HepG2 (cell line): ENCODE data around the gene ICAM3. TPM values are rescaled to one million over a fixed set of nuclear protein-coding genes. Genes with fewer than 3 reads are reported as not detected.

Source experiments
- AKAP8 ChIP-seq: sonication (generic); formaldehyde crosslinking; IDR thresholded peaks from 2 replicates; pipeline ENCODE4 v1.5.1; 2020; ENCODE audit warnings: mild to moderate bottlenecking, missing genetic modification reagents
- FOSL2 ChIP-seq: sonication (generic); formaldehyde crosslinking; IDR thresholded peaks from 2 replicates; pipeline ENCODE4 v1.4.0; 2020; ENCODE audit warnings: missing genetic modification reagents
- POLR2G ChIP-seq: fragments of 200-400 bp; formaldehyde crosslinking; IDR thresholded peaks from 2 replicates; pipeline ENCODE4 v1.6.1; 2018; ENCODE audit warnings: mild to moderate bottlenecking, low read depth, low read length, moderate library complexity
- SAP130 ChIP-seq: IDR thresholded peaks from 2 replicates; pipeline ENCODE4 v1.6.1; 2016; ENCODE audit warnings: low read depth
- STAT5B ChIP-seq: sonication (generic); formaldehyde crosslinking; IDR thresholded peaks from 2 replicates; pipeline ENCODE4 v1.4.0; 2020; ENCODE audit warnings: missing genetic modification reagents
- ZC3H13 ChIP-seq: sonication (generic); formaldehyde crosslinking; IDR thresholded peaks from 2 replicates; pipeline ENCODE4 v1.8.1; 2023; ENCODE audit warnings: mild to moderate bottlenecking, missing genetic modification reagents, moderate library complexity
- ZNF180 ChIP-seq: sonication (generic); formaldehyde crosslinking; IDR thresholded peaks from 2 replicates; pipeline ENCODE4 v1.4.0; 2020; ENCODE audit warnings: low read depth, missing genetic modification reagents, borderline replicate concordance
- ZNF749 ChIP-seq: sonication (generic); formaldehyde crosslinking; IDR thresholded peaks from 2 replicates; pipeline ENCODE4 v1.8.0; 2022; ENCODE audit warnings: mild to moderate bottlenecking, missing genetic modification reagents, moderate library complexity, borderline replicate concordance
- polyA plus RNA-seq, 8 experiments: library from polyadenylated mRNA; depleted of rRNA in 3 of 8; stranded (reverse) in 7 of 8; unstranded in 1 of 8; fragments of >200 nt; fragmentation: Illumina TruSeq in 4 of 8; extraction: Trizol in 4 of 8; gene quantifications; 2 replicates each; pipeline versions ENCODE4 v1.2.1 to v1.2.3, GENCODE V29; 2011 to 2016; ENCODE audit warnings: low read depth in 4 of 8, missing spikeins in 1 of 8, mixed read lengths in 1 of 8; ENCODE audit not compliant: insufficient read depth in 1 of 8
- total RNA-seq, 5 experiments: library from RNA; depleted of rRNA; stranded (reverse); fragments of >200 nt; fragmentation: Illumina TruSeq; extraction: Trizol; gene quantifications; 2 replicates each; pipeline ENCODE4 v1.2.3, GENCODE V29; 2016; ENCODE audit warnings: low read depth in 1 of 5
- TF ChIP-seq, protein P1 (sequence below): sonication (generic); formaldehyde crosslinking; IDR thresholded peaks from 2 replicates; pipeline ENCODE4 v1.5.0; 2020; ENCODE audit warnings: mild to moderate bottlenecking, missing genetic modification reagents, borderline replicate concordance
- TF ChIP-seq, protein P2 (sequence below): sonication (generic); formaldehyde crosslinking; IDR thresholded peaks from 2 replicates; pipeline ENCODE4 v1.4.0; 2020; ENCODE audit warnings: missing genetic modification reagents
- TF ChIP-seq, protein P3 (sequence below): sonication (generic); formaldehyde crosslinking; conservative IDR thresholded peaks from 2 replicates; pipeline ENCODE4 v1.8.0; 2022; ENCODE audit warnings: mild to moderate bottlenecking, moderate library complexity, missing genetic modification reagents

The ICAM3 gene
- total and polyA plus RNA-seq, 2 of the 13 experiments (the other 11 are each of a cell fraction or from before 2014, with no cell fraction given): 14.1 to 21.0 TPM

DNA sequence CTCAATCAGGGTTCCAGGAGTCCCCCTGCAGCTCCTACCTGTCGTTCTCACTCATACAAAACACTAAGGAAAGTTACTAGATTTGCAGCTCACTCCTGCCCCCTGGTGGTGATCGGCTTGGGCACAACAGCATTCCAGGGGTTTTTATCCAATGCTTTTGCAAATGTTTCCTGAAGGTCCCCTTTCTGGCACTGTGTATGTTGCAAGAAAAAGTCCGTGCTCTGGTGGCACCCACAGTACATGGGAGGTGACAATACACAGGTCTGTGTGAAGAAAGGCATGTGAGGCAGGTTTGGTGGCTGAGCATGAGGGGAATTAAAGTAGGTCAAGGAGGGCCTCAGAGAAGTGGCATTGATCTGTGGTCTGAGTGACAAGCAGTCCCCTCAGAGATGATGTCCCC is 49.5 kb upstream of the ICAM3 start (continued):
- TF ChIP-seq ZC3H13 (CRISPR knock-in tag): peak; percentile 72; the same call in 1 of the 2 replicates
- TF ChIP-seq, protein P1, sequence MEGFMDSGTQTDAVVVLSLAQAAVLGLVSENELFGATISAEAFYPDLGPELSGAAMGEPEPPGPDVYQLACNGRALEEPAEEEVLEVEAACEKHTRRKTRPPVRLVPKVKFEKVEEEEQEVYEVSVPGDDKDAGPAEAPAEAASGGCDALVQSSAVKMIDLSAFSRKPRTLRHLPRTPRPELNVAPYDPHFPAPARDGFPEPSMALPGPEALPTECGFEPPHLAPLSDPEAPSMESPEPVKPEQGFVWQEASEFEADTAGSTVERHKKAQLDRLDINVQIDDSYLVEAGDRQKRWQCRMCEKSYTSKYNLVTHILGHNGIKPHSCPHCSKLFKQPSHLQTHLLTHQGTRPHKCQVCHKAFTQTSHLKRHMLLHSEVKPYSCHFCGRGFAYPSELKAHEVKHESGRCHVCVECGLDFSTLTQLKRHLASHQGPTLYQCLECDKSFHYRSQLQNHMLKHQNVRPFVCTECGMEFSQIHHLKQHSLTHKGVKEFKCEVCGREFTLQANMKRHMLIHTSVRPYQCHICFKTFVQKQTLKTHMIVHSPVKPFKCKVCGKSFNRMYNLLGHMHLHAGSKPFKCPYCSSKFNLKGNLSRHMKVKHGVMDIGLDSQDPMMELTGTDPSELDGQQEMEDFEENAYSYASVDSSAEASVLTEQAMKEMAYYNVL (CRISPR knock-in tag): peak; percentile 19; the same call in 1 of the 2 replicates
- TF ChIP-seq, protein P2, sequence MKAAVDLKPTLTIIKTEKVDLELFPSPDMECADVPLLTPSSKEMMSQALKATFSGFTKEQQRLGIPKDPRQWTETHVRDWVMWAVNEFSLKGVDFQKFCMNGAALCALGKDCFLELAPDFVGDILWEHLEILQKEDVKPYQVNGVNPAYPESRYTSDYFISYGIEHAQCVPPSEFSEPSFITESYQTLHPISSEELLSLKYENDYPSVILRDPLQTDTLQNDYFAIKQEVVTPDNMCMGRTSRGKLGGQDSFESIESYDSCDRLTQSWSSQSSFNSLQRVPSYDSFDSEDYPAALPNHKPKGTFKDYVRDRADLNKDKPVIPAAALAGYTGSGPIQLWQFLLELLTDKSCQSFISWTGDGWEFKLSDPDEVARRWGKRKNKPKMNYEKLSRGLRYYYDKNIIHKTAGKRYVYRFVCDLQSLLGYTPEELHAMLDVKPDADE (CRISPR knock-in tag): no peak
- no peak for TF ChIP-seq AKAP8 (CRISPR knock-in tag)
- no peak for TF ChIP-seq STAT5B (CRISPR knock-in tag)
- TF ChIP-seq, protein P3, sequence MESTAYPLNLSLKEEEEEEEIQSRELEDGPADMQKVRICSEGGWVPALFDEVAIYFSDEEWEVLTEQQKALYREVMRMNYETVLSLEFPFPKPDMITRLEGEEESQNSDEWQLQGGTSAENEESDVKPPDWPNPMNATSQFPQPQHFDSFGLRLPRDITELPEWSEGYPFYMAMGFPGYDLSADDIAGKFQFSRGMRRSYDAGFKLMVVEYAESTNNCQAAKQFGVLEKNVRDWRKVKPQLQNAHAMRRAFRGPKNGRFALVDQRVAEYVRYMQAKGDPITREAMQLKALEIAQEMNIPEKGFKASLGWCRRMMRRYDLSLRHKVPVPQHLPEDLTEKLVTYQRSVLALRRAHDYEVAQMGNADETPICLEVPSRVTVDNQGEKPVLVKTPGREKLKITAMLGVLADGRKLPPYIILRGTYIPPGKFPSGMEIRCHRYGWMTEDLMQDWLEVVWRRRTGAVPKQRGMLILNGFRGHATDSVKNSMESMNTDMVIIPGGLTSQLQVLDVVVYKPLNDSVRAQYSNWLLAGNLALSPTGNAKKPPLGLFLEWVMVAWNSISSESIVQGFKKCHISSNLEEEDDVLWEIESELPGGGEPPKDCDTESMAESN (CRISPR knock-in tag): 0 out of 2 replicates have a peak, but pooled peaks have one; percentile 29
- TF ChIP-seq ZNF749 (CRISPR knock-in tag): no peak
- 0 out of 2 replicates have a peak, but pooled peaks have one; percentile 15 for TF ChIP-seq SAP130 (CRISPR knock-in tag)
- no peak for TF ChIP-seq ZNF180 (CRISPR knock-in tag)
- peak; percentile 62; the same call in 1 of the 2 replicates for TF ChIP-seq POLR2G
- TF ChIP-seq FOSL2 (CRISPR knock-in tag): 0 out of 2 replicates have a peak, but pooled peaks have one; percentile 5
